ENCODE results near the gene DR1. TPM values are rescaled to one million over a fixed set of nuclear protein-coding genes. Genes with fewer than 3 reads are reported as not detected.

The DR1 gene
- total RNA-seq: 42.9 TPM

DNA sequence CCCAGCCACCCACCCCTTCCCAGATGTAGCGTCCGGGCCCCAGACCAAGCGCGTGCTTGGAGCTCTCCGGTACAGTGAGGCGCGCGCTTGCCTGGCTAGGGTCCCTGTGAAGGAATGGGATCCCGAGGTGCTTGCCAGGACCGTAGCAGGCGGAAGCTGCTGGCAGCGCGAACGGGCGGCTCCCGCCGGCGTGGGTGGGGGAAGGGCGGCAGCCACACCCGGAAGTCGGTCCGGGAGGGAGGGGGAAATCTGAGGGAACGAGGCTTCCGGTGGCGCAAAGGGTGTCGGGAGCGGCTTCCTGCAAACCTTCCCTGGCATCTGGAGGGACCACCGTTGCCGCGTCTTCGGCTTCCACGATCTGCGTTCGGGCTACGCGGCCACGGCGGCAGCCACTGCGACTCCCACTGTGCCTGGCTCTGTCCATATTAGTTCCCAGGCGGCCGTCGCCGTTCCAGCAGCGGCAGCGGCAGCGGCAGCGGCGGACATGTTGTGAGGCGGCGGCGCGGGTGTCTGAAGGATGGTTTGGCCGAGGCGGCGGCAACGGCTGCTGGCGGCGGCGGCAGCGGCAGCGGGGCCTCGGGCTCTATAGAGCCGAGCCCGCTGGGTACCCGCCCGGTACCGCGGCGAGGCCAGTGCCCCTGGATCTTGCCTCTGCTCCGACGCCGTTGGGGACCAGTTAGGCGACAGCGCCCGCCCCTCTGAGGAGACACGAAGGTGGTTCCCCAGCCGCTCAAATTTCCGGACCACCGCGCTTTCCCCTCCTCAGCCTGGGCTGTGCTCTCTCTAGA is at the start of gene DR1:
TSS of gene DR1 (plus strand) at position 275 of the 788 bp plus-strand sequence. CDS start 739 bp downstream, outside the sequence.
- peak; percentile 94 for ATAC-seq

GRCh38 chr1:93296555-93297154 is 49.1 kb upstream of the DR1 start:
- no peak for ATAC-seq

DNA sequence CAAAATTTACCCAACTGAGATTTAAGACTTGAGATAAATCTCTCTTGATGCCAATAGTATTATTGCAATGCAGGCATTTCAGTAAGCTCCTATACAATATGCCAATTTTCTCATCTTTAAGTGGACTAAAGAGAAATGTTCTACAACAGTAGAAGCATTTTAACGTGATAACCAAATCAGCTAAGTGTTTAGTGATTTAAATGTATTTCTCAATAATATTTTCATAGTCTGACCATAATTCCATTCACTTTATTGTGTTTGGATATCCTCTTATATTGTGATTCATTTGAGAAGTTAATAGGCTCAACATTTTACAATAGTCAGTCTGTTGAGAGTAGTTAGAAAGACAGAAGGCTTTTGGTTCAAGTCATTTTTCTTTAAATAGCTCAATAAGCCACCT is 44.6 kb upstream of the DR1 start:
- ATAC-seq: no peak

GRCh38 chr1:93302078-93302477 is 43.6 kb upstream of the DR1 start:
- no peak for ATAC-seq

DNA sequence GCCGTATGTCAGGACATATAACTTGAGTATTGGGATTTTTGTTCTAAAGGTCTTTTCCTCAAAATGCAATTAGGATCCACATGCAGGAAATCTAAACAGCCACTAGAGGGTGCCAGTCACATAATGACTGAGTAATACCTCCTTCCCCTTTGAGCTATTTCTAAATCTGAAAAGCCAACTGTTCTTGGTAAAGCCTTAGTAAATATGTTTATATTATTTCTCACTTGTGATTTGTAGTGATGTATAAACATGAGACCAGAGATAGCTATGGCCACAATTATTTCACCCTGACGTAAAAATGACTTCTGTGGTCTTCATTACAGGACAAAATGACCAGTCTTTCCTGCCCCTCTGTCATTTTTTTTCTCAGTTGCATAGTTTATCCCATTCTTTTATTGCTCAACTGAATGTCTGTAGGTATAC is 41.0 kb upstream of the DR1 start:
- ATAC-seq: peak; percentile 68

- no peak for ATAC-seq
These were observed 38.8 kb upstream of the DR1 start for GRCh38 chr1:93306920-93307319.

GRCh38 chr1:93313026-93313425 is 32.7 kb upstream of the DR1 start:
- no peak for ATAC-seq

GRCh38 chr1:93317207-93317606 is 28.5 kb upstream of the DR1 start:
- ATAC-seq: no peak

- ATAC-seq: no peak
These were observed 27.8 kb upstream of the DR1 start for GRCh38 chr1:93317943-93318342.

- no peak for ATAC-seq
These were observed 24.0 kb upstream of the DR1 start for GRCh38 chr1:93321720-93322119.

- peak; percentile 80 for ATAC-seq
These were observed 23.4 kb upstream of the DR1 start for GRCh38 chr1:93322349-93322748.

- no peak for ATAC-seq
These were observed 22.4 kb upstream of the DR1 start for GRCh38 chr1:93323185-93323820.

DNA sequence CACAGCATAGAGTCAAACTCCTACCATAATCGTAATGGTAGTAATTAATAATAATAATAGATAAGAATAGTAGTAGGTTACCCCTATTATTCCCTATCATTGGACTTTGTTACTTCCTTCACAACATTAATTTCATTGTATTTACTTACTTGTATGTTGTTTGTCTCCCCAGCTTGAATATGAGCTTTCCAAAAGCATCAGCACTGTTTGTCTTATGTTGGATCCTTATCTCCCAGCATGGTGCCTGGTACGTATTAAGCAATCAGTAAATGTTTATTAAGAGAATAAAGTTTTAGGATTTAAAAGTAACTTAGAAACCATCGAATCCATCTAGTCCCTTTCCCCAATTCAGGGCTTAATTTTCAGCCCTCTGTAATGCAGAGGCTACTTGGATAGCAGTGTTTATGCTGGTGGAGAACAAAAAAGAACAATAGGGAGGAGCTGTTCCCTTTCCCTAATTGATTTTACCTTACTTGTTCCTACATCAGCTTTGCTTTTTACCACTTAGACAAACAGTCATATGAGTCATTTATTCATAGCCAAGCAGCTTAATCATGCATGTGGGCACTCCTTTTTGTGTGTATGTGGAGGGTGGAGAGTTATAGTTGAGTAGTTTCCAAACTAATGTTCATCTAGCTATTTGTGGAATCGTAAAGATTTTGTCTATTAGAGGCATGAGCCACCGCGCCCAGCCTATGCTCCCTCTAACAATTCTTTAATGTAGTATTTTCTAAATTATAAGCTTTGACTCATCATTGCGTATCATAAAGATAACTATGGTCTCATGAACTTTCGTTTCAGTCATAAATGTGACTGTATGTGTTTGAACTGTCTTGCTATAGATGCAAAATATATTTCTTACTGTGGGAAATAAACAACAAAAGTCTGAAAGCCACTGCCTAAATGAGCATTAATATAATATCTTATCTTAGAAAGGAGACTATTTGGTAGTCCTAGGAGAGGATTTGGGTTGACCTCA is 20.9 kb upstream of the DR1 start:
- ATAC-seq: peak; percentile 93

- ATAC-seq: no peak
These were observed 16.6 kb upstream of the DR1 start for GRCh38 chr1:93328809-93329760.

GRCh38 chr1:93330196-93330595 is 15.5 kb upstream of the DR1 start:
- ATAC-seq: no peak

GRCh38 chr1:93330617-93331016 is 15.1 kb upstream of the DR1 start:
- peak; percentile 25 for ATAC-seq

DNA sequence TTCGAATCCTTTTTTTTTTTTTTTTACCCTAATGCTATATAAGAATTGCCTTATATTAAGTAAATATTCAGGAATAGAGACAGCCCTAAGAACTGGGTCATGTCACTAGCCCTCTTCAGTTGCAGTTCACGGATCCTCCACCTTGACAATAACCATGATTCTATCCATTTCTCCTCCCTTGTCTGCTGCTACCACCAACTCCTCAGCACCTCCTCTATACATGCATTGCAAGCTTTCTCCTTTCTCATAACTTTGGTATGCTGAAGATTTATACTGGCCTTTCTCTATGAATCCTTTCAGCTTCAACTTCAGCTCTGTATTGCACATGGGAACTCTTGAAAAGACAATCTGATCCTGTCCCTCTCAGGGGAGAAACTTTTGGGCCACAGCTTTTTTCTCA is 14.3 kb upstream of the DR1 start:
- ATAC-seq: no peak

- ATAC-seq: no peak
These were observed 13.3 kb upstream of the DR1 start for GRCh38 chr1:93332368-93332767.

GRCh38 chr1:93338387-93339146 is 7.1 kb upstream of the DR1 start:
- peak; percentile 85 for ATAC-seq

GRCh38 chr1:93339171-93339697 is 6.5 kb upstream of the DR1 start:
- no peak for ATAC-seq
